Measurements from ENCODE around the gene NR2F2.
A peak's percentile ranks its signal among the peaks of the same experiment; 100 is the strongest.

NR2F2 gene

GRCh38 chr15:96349034-96349856 is 18.7 kb downstream of the NR2F2 start:
- intact Hi-C loops (cut with DNase I) = loop anchor here (10.0 kb wide), 1 partner anchor 1084 kb away; no protein-coding TSS in a partner anchor
- no peak for DNase-seq

DNA sequence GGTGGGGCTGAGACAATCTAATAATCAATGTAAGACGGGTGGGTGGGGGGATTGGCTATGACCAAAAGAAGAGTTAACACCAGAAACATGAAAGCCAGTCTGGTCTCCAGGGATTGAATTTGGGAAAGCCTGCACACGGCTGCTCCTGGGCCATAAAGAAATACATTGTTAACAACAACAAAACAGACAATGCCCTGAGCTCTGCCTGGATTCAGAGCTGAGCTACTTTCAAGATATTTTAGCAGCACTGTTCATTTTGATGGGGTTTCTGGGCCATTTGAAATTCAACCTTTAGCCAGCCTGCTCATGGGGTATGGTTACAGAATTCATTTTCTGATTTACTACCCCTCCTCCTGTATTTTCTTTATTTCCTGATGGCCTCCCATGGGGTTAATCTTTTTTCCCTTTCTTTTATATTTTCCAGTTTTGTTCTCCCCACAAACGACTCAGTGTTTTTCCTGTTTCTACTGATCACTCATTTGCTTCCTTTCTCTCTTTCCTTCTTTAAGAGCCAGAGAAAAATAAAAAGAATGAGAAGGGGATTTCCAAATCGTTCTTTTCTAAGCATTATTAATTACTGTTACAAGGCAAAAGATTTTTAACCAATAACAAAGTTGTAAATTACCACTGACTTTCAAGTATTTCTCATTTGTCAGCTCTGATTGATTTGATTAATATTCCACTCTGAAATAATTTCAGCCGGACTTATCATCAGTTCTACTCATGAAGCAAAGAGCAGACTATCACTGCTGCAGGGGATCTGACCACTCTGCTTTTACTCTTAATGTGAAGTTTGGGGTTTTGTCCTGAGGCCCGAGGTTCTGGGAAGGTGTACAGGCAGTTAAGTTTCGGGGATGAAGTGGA is 19.6 kb downstream of the NR2F2 start:
- no peak for DNase-seq
- intact Hi-C loops (cut with DNase I) = loop anchor here (10.0 kb wide), 3 partner anchors 885 to 1405 kb away; no protein-coding TSS in a partner anchor

- intact Hi-C loops (cut with DNase I) = loop anchor here (10.0 kb wide), 2 partner anchors 884 to 1404 kb away; no protein-coding TSS in a partner anchor
- DNase-seq = no peak
Measured at GRCh38 chr15:96350934-96351724, 20.6 kb downstream of the NR2F2 start.

DNA sequence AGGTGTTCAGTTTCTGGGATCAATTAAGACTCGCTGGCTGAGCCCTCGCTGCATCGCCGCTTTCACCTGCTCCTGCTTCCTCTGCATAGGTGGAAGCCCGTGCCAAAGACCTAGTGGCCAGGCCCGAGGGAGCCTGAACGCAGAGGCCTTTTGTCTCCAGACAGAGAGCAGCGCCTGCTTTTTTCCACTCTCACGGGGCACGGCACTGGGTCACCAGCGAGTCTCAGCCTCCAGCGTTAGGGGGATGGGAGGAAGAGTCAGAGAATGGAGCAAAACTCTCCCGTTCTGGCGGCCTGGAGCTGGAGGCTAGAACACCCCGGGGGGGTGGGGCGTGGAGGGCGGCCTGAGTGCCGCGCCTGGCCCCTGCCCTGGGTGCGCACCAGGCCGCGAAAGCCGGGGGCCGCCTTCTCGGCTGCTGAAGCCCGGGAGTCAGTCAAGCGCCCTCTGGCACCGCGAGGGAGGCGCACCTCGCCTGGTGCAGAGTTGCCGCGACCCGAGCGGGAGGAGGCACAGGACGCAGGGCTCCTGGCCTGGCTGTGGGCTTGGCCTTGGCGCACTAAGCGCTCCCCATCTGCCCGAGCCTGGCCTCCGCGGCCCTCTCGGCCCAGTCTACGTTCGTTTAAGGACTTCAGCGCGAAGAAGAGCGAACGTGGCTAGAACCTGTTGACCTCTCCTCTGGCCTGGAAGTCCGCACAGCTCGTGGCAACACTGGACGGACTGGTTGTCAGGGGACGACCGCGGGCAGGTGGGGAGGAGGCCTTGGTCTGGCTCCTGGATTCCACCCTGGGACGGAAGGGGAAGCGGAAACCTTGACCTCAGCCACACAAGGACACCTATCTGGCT is 21.5 kb downstream of the NR2F2 start:
- DNase-seq = no peak
- intact Hi-C loops (cut with DNase I) = loop anchor here (10.0 kb wide), 2 partner anchors 883 to 1403 kb away; no protein-coding TSS in a partner anchor

GRCh38 chr15:96352604-96353405 is 22.3 kb downstream of the NR2F2 start:
- intact Hi-C loops (cut with DNase I) = loop anchor here (10.0 kb wide), 2 partner anchors 882 to 1402 kb away; no protein-coding TSS in a partner anchor
- no peak for DNase-seq

GRCh38 chr15:96353416-96353929 is 23.0 kb downstream of the NR2F2 start:
- intact Hi-C loops (cut with DNase I) = loop anchor here (10.0 kb wide), 2 partner anchors 881 to 1401 kb away; no protein-coding TSS in a partner anchor
- DNase-seq = no peak

GRCh38 chr15:96353930-96354730 is 23.6 kb downstream of the NR2F2 start:
- DNase-seq = no peak
- intact Hi-C loops (cut with DNase I) = loop anchor here (10.0 kb wide), 2 partner anchors 881 to 1401 kb away; no protein-coding TSS in a partner anchor

GRCh38 chr15:96354731-96355567 is 24.4 kb downstream of the NR2F2 start:
- no peak for DNase-seq
- intact Hi-C loops (cut with DNase I) = loop anchor here (10.0 kb wide), 2 partner anchors 880 to 1400 kb away; no protein-coding TSS in a partner anchor

GRCh38 chr15:96355568-96356187 is 25.2 kb downstream of the NR2F2 start:
- intact Hi-C loops (cut with DNase I) = loop anchor here (10.0 kb wide), 2 partner anchors 879 to 1399 kb away; no protein-coding TSS in a partner anchor
- DNase-seq = no peak

GRCh38 chr15:96356494-96357455 is 26.3 kb downstream of the NR2F2 start:
- peak; percentile 46 to 89 (median 77) for DNase-seq
- intact Hi-C loops (cut with DNase I) = loop anchor here (10.0 kb wide), 2 partner anchors 878 to 1398 kb away; no protein-coding TSS in a partner anchor

GRCh38 chr15:96358001-96358801 is 27.7 kb downstream of the NR2F2 start:
- DNase-seq = no peak
- intact Hi-C loops (cut with DNase I) = loop anchor here (10.0 kb wide), 2 partner anchors 877 to 1397 kb away; no protein-coding TSS in a partner anchor

Data from head of caudate nucleus (tissue), 42 donors.